Skin epidermis (tissue), 12 donors: ENCODE results near the gene WDFY4.

Source experiments
- H3K27ac ChIP-seq, 21 experiments: fragments of 200-600 bp; sonication (generic) in 11 of 21; one replicate each; pipeline ENCODE4 v1.5.0; 2020; ENCODE audit warnings: mild to moderate bottlenecking in 3 of 21, inconsistent platforms in 2 of 21, moderate library complexity in 2 of 21
- H3K4me3 ChIP-seq, 7 experiments: fragments of 200-600 bp; sonication (generic) in 2 of 7; one replicate each; pipeline ENCODE4 v1.5.0; 2020; ENCODE audit warnings: inconsistent platforms in 2 of 7, mild to moderate bottlenecking in 2 of 7, moderate library complexity in 1 of 7

Gene WDFY4

DNA sequence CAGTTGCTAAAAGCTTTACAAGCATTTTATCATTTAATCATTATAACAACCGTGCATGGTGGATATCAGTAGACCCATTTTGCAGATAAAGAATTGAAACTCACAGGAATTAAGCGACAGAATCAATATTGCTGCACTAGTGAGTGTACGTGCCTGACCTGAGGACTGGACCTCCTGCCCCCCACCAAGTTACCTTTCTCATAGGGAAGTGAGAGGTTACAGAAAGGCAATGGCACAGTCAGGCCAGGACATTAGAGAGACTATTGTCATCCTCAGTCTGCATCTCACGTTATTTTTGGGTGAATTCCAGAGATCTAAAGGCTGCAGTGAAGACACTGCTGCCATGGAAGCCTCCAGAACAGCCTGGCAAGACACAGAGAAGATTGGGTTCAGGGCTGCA, 80.9 kb downstream of the WDFY4 start:
- H3K4me3 ChIP-seq: no peak overlapping the region
- H3K27ac ChIP-seq: no peak overlapping the region

GRCh38 chr10:48767373-48768143, 82.9 kb downstream of the WDFY4 start:
- Histone ChIP-seq H3K4me3 (no peak overlapping the region), H3K27ac (no peak overlapping the region)

DNA sequence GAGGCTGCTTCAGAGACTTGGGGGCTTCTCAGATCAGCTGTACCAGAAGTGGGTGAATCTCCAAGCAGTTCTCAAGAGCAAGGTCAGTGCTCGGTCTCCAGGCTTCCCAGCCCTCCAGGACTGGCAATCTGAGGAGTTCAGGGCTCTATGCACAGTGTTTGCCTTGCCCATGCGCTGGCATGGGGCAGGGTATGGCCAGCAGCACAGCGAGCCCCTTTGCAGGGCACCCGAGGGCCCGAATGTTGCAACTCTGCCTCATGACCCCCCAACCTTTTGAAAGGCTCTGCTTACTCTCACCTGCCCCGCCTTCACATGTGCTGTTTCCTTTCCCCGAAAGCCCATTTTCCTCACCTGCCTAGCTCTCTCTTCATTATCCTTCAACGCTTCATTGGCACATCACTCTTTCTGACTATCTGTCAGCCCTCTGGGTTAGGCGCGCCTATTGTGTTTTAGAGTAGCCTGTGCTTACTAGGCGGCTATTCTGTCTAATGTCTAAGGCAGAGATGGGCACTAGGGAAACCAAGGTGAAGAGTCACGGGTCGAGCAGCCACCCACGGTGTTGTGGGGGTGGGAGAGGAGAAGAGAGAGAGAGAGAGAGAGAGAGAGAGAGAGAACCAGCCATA, 83.6 kb downstream of the WDFY4 start:
- Histone ChIP-seq H3K4me3 (no peak overlapping the region), H3K27ac (no peak overlapping the region)

DNA sequence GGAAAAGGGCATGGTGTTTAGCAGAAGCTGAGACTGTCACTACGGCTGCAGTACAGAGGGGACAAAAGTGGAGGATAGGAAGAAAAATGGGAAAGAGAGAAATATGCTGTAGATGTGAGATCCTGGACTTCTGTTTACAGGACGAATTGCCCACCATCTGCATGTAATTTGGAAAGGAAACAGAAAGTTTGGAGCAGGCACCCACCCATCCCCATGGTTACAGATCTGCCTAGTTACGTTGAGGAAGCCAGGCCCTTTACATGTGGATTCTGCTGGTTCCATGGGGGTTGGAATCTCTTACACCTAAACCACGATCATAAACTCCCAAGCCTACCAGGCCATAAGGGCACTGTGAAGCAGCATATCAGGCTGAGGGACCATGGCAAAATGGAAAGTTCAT, 84.3 kb downstream of the WDFY4 start:
- Histone ChIP-seq H3K4me3 (no peak overlapping the region), H3K27ac (peak overlapping the region in 2 of 21 experiments; percentile 1 to 12)

GRCh38 chr10:48769706-48770435, 85.2 kb downstream of the WDFY4 start:
- H3K27ac ChIP-seq: peak overlapping the region in 1 of 21 experiments; percentile 12
- no peak overlapping the region for H3K4me3 ChIP-seq

DNA sequence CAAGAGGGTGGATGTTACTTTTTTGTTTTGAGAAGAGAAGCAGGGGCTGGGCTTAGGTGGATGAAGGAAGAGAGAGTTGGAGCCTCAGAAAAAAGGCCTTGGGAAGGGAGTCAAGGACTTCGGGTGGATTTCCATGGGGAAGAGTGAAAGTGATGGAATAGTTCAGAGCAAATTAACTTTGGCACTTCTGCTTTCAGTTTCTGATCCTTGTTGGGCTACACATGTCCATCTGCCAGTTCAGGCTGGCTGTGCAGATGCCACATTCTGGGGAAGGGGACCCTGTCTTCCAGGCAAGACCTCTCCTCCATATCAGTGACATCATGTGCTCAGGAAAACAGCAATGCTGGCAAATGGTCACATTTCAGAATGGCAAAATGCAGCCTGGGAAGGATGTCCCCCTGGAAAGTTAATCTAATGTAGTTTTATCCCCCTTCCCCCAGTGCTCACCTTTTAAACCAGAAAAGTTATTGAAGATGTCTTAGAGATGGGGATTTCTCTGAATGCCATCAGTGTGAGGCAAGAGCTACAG, 86.0 kb downstream of the WDFY4 start:
- H3K4me3 ChIP-seq: no peak overlapping the region
- no peak overlapping the region for H3K27ac ChIP-seq

DNA sequence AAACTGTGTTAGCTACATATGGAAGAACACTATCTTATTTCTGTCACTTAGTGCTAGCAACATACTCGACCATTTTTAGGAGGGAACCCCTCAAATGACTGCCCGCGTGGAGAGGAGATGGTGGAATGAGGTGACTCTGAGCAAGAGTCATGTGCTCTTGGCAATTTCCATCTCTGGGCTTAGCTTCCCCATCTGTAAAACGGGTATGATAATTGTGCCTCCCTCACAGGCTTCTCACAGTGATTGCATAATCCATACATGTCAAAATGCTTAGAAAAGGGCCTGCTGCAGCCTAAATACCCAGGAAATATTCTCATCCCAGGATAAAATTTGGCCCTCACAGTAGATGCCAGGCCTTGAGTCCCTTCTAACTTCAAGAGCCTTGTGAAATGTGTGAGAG, 86.6 kb downstream of the WDFY4 start:
- Histone ChIP-seq H3K27ac (no peak overlapping the region), H3K4me3 (no peak overlapping the region)

DNA sequence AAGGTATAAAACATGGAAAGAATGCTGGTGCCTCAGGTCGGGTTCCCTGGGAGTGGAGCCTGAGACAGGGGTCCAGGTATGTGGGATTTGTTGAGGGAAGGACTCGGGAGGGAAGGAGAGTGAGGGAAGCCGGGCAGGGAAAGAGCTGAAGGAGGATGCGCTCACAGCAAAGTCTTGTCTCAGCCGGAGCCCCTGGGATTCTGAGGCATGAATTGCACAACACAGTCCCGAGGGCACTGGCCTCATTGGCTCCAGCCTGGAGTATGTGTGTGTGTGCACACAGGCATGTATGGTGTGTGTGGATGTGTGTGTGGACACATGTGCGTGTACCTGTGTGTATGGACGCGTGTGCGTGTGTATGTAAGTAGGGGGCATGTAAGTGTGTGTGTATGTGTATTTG, 87.4 kb downstream of the WDFY4 start:
- H3K4me3 ChIP-seq: no peak overlapping the region
- no peak overlapping the region for H3K27ac ChIP-seq

DNA sequence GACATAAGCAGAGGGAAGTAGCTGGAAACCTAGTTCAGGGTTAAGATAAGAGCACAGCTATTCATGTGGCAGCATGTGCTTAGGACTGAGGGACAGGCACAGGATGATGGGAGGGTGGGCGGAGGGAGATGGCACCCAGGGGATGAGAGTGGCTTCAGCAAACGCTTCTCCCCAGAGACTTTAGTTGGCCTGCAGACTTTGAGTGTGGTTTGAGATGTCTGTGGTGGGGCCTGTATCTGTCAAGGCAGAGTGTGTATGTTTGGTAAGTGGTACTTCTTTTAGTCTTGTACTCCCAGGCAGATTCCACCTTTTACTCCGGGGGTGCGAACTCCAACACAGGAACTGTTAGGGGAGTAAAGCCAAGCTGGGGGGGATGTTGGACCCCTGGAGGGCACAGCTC, 88.9 kb downstream of the WDFY4 start:
- Histone ChIP-seq H3K4me3 (no peak overlapping the region), H3K27ac (no peak overlapping the region)

DNA sequence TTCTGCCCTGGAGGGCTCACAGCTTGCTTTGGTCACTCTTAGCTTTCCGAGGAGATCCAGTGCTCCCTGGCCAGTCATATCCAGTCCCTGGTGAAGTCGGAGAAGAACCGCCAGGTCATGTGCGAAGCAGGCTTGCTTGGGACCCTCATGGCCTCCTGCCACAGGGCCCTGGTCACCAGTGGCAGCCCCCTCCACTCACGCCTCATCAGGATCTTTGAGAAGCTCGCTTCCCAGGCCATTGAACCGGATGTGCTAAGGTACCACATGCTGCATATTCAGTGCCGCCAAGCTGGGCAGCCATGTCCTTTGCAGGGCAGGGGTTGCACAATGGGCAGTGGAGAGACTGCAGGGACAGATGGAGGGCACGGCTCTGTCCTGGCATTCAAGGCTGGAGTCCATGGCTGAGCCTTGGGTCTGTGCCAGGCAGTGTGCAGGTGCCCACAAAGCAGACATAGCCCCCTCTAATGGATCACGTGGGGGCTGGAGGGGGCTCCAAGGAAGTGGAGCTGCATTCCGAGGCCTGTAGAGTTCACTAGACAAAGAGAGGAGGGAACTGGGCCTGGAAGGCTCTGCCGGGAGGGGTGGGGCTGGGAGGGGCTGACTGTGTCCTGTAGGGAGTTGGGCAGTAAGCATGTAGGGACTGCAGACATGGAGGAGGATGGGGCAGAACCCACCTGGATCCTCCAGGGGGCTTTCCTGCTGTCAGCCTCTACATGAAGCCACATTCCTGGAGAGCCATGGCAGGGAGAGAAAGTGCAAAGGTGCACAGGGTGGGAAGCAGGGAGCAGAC, 89.9 kb downstream of the WDFY4 start:
- H3K27ac ChIP-seq: no peak overlapping the region
- H3K4me3 ChIP-seq: no peak overlapping the region

DNA sequence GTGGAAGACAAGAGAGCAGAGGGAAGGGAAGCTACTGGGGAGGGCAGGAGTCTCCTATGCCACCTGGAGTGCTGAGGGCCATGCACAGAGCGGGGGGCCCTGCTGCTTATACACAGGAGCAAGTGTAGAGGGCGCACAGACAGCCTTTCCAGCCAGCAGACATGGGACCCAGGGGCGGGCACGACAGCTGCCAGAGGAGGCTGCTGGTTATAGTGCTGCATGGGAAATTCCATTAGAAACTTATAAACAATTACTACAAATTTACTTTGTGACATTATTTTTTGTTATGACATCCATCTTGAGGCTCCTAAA, 90.5 kb downstream of the WDFY4 start:
- H3K27ac ChIP-seq: no peak overlapping the region
- H3K4me3 ChIP-seq: no peak overlapping the region

DNA sequence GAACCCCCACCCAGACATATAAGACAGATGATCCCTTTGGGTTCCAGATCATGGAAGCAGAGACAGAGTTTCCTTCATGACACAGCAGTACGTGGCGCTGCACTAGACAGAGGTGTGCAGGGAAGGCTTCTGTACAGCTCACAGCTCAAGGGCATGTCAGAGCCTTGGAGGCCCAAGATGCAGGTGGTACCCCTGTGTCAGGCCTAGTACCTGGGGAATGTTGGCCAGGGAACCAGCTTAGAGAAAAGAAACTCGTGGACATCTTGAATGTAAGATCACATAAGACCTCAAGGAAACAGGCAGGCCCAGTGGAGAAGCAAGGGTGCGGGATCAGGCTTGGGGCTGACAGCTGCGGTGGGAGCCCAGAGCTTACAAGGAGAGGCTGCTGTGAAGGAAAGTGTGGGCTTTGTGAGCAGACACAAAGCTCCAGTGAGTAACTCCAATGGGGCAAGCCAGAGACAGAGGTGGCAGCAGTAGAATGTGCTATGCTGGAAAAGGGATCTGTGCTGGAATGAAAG, 91.4 kb downstream of the WDFY4 start:
- Histone ChIP-seq H3K4me3 (no peak overlapping the region), H3K27ac (no peak overlapping the region)

DNA sequence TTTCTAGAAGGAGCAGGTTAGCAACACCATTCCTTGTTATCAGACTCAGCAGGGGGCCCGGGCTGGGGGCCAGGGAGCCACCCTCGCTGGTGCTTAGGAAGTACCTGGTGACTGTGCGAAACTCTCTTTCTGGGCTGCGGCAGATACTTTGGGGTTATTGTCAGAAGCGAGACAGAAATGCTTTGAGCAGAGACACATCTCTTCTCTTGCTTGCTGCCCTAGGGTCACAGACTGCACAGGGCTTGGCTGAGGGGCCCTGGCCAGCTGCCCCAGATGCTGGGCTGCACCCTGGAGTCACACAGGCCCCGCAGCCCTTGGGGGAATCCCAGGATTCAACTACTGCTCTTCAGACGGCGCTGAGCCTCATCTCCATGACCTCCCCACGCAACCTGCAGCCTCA, 91.9 kb downstream of the WDFY4 start:
- no peak overlapping the region for H3K4me3 ChIP-seq
- H3K27ac ChIP-seq: no peak overlapping the region

- H3K27ac ChIP-seq: no peak overlapping the region
- H3K4me3 ChIP-seq: no peak overlapping the region
These were observed 92.4 kb downstream of the WDFY4 start for GRCh38 chr10:48777110-48777509.

DNA sequence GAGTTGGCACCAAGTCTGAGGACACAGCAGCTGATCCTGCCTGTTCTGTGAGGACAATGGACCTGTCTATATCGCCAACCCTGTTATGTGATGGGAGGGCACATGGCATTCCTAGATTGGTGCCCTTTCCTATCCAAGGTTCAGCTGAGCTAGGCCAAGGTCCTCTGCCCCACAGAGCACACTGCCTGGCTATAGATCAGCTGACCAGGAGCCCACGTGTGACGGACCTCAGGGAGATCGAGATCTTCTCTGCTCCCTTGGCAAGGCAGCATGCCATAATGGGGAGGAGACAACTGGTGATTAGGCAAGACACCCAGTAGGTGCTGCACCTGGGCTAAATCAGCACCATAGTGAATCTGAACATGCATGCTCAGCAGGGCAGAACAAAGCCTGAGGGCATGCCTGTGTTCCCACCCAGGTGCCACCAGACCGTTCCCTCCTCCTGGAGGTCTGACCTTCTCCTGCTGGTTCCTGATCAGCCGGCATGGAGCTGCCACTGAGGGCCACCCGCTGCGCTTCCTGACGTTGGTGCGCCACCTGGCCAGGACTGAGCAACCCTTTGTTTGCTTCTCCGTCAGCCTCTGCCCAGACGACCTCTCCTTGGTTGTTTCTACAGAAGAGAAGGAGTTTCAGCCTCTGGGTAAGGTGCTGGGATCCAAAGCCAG, 93.7 kb downstream of the WDFY4 start:
- no peak overlapping the region for H3K4me3 ChIP-seq

DNA sequence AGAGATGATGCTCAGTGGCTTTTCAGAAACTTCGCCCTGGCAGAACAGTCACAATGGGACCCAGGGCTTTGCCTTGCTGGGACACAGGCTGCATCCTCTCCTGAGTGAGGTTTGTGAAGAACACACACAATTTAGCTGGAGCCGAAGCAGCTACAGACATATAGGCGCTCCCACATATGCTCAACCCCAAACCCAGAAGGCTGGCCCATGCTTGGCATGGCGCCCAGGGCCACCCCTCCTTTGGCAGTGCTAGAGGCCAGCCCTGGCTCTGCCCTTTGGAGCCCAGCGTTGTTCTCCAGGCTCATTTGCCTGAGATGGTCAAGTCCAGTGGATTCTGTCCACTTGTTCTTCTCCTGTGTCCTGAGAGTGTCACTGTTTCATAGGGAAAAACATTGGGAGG, 94.4 kb downstream of the WDFY4 start:
- no peak overlapping the region for H3K4me3 ChIP-seq
- H3K27ac ChIP-seq: no peak overlapping the region

More for the DNA sequence above, 93.7 kb downstream of the WDFY4 start:
- no peak overlapping the region for H3K27ac ChIP-seq

GRCh38 chr10:48779546-48780152, 95.0 kb downstream of the WDFY4 start:
- no peak overlapping the region for H3K27ac ChIP-seq

GRCh38 chr10:48780341-48780740, 95.7 kb downstream of the WDFY4 start:
- Histone ChIP-seq H3K4me3 (no peak overlapping the region), H3K27ac (no peak overlapping the region)

More at GRCh38 chr10:48779546-48780152, 95.0 kb downstream of the WDFY4 start:
- H3K4me3 ChIP-seq: no peak overlapping the region

DNA sequence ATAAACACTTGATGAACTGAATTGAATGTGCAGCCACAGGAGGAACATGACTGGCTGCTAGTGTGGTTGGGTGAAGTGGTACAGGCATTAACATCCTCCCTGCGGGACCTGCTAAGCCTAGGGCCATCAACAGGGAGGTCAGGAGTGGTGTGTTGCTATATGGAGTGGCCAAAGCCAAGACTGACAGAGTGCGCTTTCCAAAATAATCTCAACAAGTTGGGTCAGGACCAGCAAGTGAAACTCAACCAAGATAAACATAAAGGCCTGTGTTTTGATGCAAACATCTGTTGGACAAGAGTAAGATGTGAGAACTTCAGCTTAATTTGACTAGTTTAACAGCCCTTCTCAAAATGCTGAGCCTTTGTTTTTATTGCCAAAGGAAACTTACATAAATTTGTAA, 97.7 kb downstream of the WDFY4 start:
- Histone ChIP-seq H3K4me3 (no peak overlapping the region), H3K27ac (no peak overlapping the region)
